Measurements from ENCODE around the gene SERPINC1.
"Not testable (repeated sequence)": the region's sequence is repeated elsewhere in the genome, so short reads cannot be mapped to it uniquely, and the experiment has no call there.

The SERPINC1 gene

GRCh38 chr1:173917149-173917548 lies at the start of gene SERPINC1:
TSS of gene SERPINC1 (minus strand) at chr1:173917327. CDS start at chr1:173917259, 68 bp downstream.
- DNase-seq: no peak

GRCh38 chr1:173965896-173966295 lies 48.8 kb upstream of the SERPINC1 start:
- not testable (repeated sequence) for DNase-seq

- DNase-seq: no peak
Observed at GRCh38 chr1:173963477-173963876, 46.4 kb upstream of the SERPINC1 start.

GRCh38 chr1:173960625-173961024 lies 43.5 kb upstream of the SERPINC1 start:
- no peak for DNase-seq

GRCh38 chr1:173954179-173954578 lies 37.1 kb upstream of the SERPINC1 start:
- DNase-seq: no peak

- no peak for DNase-seq
Observed at GRCh38 chr1:173948594-173948993, 31.5 kb upstream of the SERPINC1 start.

GRCh38 chr1:173946380-173946921 lies 29.3 kb upstream of the SERPINC1 start:
- DNase-seq: no peak

- DNase-seq: no peak
Observed at GRCh38 chr1:173937062-173937461, 19.9 kb upstream of the SERPINC1 start.

GRCh38 chr1:173934440-173934839 lies 17.3 kb upstream of the SERPINC1 start:
- DNase-seq: no peak

- not testable (repeated sequence) for DNase-seq
Observed at GRCh38 chr1:173930541-173930940, 13.4 kb upstream of the SERPINC1 start.

- no peak for DNase-seq
Observed at GRCh38 chr1:173925306-173926242, 8.4 kb upstream of the SERPINC1 start.

- no peak for DNase-seq
Observed at GRCh38 chr1:173920861-173921260, 3.7 kb upstream of the SERPINC1 start.

GRCh38 chr1:173917635-173918493 lies 737 bp upstream of the SERPINC1 start:
- no peak for DNase-seq

GRCh38 chr1:173916667-173917066 lies 460 bp downstream of the SERPINC1 start:
- DNase-seq: no peak

- DNase-seq: no peak
Observed at GRCh38 chr1:173915596-173915995, 1.5 kb downstream of the SERPINC1 start.

GRCh38 chr1:173914366-173914871 lies 2.7 kb downstream of the SERPINC1 start:
- peak in 1 of 2 donors; percentile 34 for DNase-seq

- DNase-seq: no peak
Observed at GRCh38 chr1:173913111-173913510, 4.0 kb downstream of the SERPINC1 start.

GRCh38 chr1:173903827-173904531 lies 13.1 kb downstream of the SERPINC1 start:
- no peak for DNase-seq

- DNase-seq: no peak
Observed at GRCh38 chr1:173900992-173901391, 16.1 kb downstream of the SERPINC1 start.

GRCh38 chr1:173900427-173900826 lies 16.7 kb downstream of the SERPINC1 start:
- no peak for DNase-seq

GRCh38 chr1:173894189-173894588 lies 22.9 kb downstream of the SERPINC1 start:
- DNase-seq: no peak

- DNase-seq: no peak
Observed at GRCh38 chr1:173893611-173894010, 23.5 kb downstream of the SERPINC1 start.

Measured in CD4-positive, alpha-beta T cell treated with Interferon alpha-2 for 1 hour (primary cell).